ENCODE data around the gene INSIG2.

DNA sequence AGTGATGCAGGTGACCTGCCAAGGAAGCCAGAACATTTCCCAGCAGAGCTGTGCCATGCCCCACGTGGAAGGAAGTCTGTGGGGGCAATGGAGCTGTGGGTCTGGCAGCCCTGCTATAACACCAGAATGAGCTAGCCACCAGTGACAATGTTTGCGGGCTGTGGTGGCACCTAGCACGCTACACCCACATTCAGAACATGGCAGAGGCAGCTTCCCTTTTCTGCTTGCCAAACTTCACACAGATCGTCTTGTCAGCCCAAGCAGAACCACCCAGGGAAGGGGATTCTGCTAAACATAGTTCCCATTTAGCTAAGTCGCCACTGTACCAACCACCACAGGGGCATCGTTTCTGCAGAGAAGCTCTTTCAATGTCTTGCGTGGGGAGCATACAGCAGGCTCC lies 47.4 kb upstream of the INSIG2 start:
- TF ChIP-seq, protein P1, sequence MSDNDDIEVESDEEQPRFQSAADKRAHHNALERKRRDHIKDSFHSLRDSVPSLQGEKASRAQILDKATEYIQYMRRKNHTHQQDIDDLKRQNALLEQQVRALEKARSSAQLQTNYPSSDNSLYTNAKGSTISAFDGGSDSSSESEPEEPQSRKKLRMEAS (IDR thresholded peaks at IDR 0.05): no peak
- TF ChIP-seq, protein P2, sequence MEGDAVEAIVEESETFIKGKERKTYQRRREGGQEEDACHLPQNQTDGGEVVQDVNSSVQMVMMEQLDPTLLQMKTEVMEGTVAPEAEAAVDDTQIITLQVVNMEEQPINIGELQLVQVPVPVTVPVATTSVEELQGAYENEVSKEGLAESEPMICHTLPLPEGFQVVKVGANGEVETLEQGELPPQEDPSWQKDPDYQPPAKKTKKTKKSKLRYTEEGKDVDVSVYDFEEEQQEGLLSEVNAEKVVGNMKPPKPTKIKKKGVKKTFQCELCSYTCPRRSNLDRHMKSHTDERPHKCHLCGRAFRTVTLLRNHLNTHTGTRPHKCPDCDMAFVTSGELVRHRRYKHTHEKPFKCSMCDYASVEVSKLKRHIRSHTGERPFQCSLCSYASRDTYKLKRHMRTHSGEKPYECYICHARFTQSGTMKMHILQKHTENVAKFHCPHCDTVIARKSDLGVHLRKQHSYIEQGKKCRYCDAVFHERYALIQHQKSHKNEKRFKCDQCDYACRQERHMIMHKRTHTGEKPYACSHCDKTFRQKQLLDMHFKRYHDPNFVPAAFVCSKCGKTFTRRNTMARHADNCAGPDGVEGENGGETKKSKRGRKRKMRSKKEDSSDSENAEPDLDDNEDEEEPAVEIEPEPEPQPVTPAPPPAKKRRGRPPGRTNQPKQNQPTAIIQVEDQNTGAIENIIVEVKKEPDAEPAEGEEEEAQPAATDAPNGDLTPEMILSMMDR (IDR thresholded peaks at IDR 0.05; ENCODE audit: control extremely low read depth in 1 of 3, insufficient read depth in 1 of 3, low read depth in 1 of 3, low read length in 3 of 3): no peak
- TF ChIP-seq SIX5 (IDR thresholded peaks at IDR 0.05; ENCODE audit: low read depth, low read length): no peak
- no peak for TF ChIP-seq POLR2A (IDR thresholded peaks at IDR 0.05; ENCODE audit: control extremely low read depth in 1 of 2, low read depth in 2 of 2, low read length in 2 of 2)
- no peak for TF ChIP-seq BRCA1 (IDR thresholded peaks at IDR 0.05; ENCODE audit: low read depth, low read length)
- TF ChIP-seq MAFK (IDR thresholded peaks at IDR 0.05; ENCODE audit: low read depth, low read length): no peak
- no peak for TF ChIP-seq RBBP5 (IDR thresholded peaks at IDR 0.05; ENCODE audit: borderline replicate concordance, low read depth, low read length)
- no peak for TF ChIP-seq CHD2 (IDR thresholded peaks at IDR 0.05; ENCODE audit: low read length)
- TF ChIP-seq FOSL1 (IDR thresholded peaks at IDR 0.05; ENCODE audit: insufficient read depth, low read depth, low read length): no peak
- no peak for TF ChIP-seq SIN3A (conservative IDR thresholded peaks at IDR 0.05 in 1 of 2, IDR thresholded peaks at IDR 0.05 in 1 of 2; ENCODE audit: low read depth in 1 of 2, low read length in 2 of 2)
- TF ChIP-seq TAF1 (IDR thresholded peaks at IDR 0.05; ENCODE audit: low read depth, low read length): no peak
- TF ChIP-seq BCL11A (IDR thresholded peaks at IDR 0.05; ENCODE audit: low read depth in 2 of 2, low read length in 2 of 2): no peak
- TF ChIP-seq YY1 (IDR thresholded peaks at IDR 0.05; ENCODE audit: low read depth, low read length): no peak
